B cell (primary cell): ENCODE data around the gene LYST. TPM values are rescaled to one million over a fixed set of nuclear protein-coding genes. Genes with fewer than 3 reads are reported as not detected.

Source experiments
- ATAC-seq: fragments of 200-7000 bp; cut with Tn5 transposase; one replicate; pipeline ENCODE4 v1.10.0; 2021; ENCODE audit warnings: low read depth, mild to moderate bottlenecking, moderate number of reproducible peaks, moderate library complexity
- CTCF ChIA-PET: fragments of 350-600 bp; sonication (Branson Sonifier 250); formaldehyde crosslinking; loops from one replicate; lab custom pipeline; 2021; ENCODE audit warnings: antibody characterized with exemption, inconsistent platforms; lab: Charles Lee
- POLR2A ChIA-PET: fragments of 350-600 bp; sonication (Branson Sonifier 250); formaldehyde crosslinking; loops from one replicate; lab custom pipeline; 2021; ENCODE audit warnings: antibody characterized with exemption; lab: Charles Lee
- DNase-seq: peaks from one replicate; pipeline ENCODE4 v3.0.0; 2013
- H2AFZ ChIP-seq: 2 replicates; pipeline ENCODE4 v1.6.1; 2012; ENCODE audit warnings: mild to moderate bottlenecking, low read depth, low read length; ENCODE audit not compliant: insufficient read depth, poor library complexity, severe bottlenecking
- H3K27ac ChIP-seq, 2 donors: 1 replicate in 1 of 2; 2 replicates in 1 of 2; pipeline ENCODE4 v1.5.1; 2012 to 2013; ENCODE audit warnings: low read length in 2 of 2, mild to moderate bottlenecking in 2 of 2, moderate library complexity in 1 of 2
- H3K27me3 ChIP-seq, 4 experiments: fragments of 200-600 bp in 1 of 4; sonication (generic) in 1 of 4; replicated peaks in 1 of 4; 1 replicate in 2 of 4; 2 replicates in 2 of 4; pipeline versions ENCODE4 v1.6.1 to v1.7.0; 2013 to 2016; ENCODE audit warnings: low read length in 3 of 4, mild to moderate bottlenecking in 2 of 4, mixed read lengths in 1 of 4, moderate library complexity in 1 of 4; ENCODE audit not compliant: insufficient read depth in 4 of 4, control insufficient read depth in 3 of 4; ENCODE audit errors: control extremely low read depth in 1 of 4
- H3K36me3 ChIP-seq, 2 experiments: replicated peaks in 1 of 2; 1 replicate in 1 of 2; 2 replicates in 1 of 2; pipeline versions ENCODE4 v1.6.1 to v1.7.1; 2013; ENCODE audit warnings: low read length in 1 of 2; ENCODE audit not compliant: insufficient read depth in 2 of 2, control insufficient read depth in 1 of 2; ENCODE audit errors: control extremely low read depth in 1 of 2, extremely low read depth in 1 of 2
- H3K4me1 ChIP-seq, 2 donors: fragments of 200-600 bp in 1 of 2; sonication (generic) in 1 of 2; 1 replicate in 1 of 2; 2 replicates in 1 of 2; pipeline versions ENCODE4 v1.5.1 to v1.6.1; 2013 to 2017; ENCODE audit warnings: low read length in 2 of 2; ENCODE audit not compliant: control insufficient read depth in 2 of 2, insufficient read depth in 2 of 2
- H3K4me2 ChIP-seq: replicated peaks from 2 replicates; pipeline ENCODE3; 2012; ENCODE audit warnings: mild to moderate bottlenecking, low read depth, low read length; ENCODE audit not compliant: poor library complexity, severe bottlenecking
- H3K4me3 ChIP-seq, 5 experiments: fragments of 200-600 bp in 1 of 5; sonication (generic) in 1 of 5; 1 replicate in 3 of 5; 2 replicates in 2 of 5; pipeline versions ENCODE4 v1.5.1 to v1.7.0; 2011 to 2016; ENCODE audit warnings: low read length in 4 of 5, mild to moderate bottlenecking in 4 of 5, low read depth in 2 of 5, control low read depth in 1 of 5, moderate library complexity in 1 of 5; ENCODE audit not compliant: insufficient read depth in 1 of 5; ENCODE audit errors: control extremely low read depth in 1 of 5, extremely low read depth in 1 of 5
- H3K79me2 ChIP-seq: fragments of 200-600 bp; sonication (generic); one replicate; pipeline ENCODE4 v1.6.0; 2016; ENCODE audit warnings: low read length; ENCODE audit not compliant: control insufficient read depth, insufficient read depth
- H3K9ac ChIP-seq: fragments of 200-600 bp; sonication (generic); 2 replicates; pipeline ENCODE4 v1.6.1; 2017; ENCODE audit warnings: mild to moderate bottlenecking, low read length, moderate library complexity
- H3K9me3 ChIP-seq, 3 donors: one replicate each; pipeline versions ENCODE4 v1.6.1 to v1.7.1; 2013; ENCODE audit warnings: low read length in 2 of 3; ENCODE audit not compliant: control insufficient read depth in 2 of 3, insufficient read depth in 1 of 3; ENCODE audit errors: control extremely low read depth in 1 of 3
- H4K20me1 ChIP-seq: 2 replicates; pipeline ENCODE4 v1.6.0; 2012; ENCODE audit warnings: mild to moderate bottlenecking, low read length; ENCODE audit not compliant: insufficient read depth, control insufficient read depth, poor library complexity, severe bottlenecking
- H3K27ac Mint-ChIP-seq: one replicate; pipeline ENCODE4 v1.8.0; 2021; ENCODE audit warnings: mixed read lengths
- H3K27me3 Mint-ChIP-seq: one replicate; pipeline ENCODE4 v1.8.0; 2021; ENCODE audit warnings: mixed read lengths
- H3K4me1 Mint-ChIP-seq: one replicate; pipeline ENCODE4 v1.8.0; 2021; ENCODE audit warnings: mixed read lengths
- H3K4me3 Mint-ChIP-seq: one replicate; pipeline ENCODE4 v1.8.0; 2021; ENCODE audit warnings: mixed read lengths
- H3K9me3 Mint-ChIP-seq: one replicate; pipeline ENCODE4 v1.8.0; 2022; ENCODE audit warnings: mixed read lengths; ENCODE audit not compliant: insufficient read depth
- EZH2 ChIP-seq: IDR thresholded peaks from 2 replicates; pipeline ENCODE4 v1.6.1; 2012; ENCODE audit warnings: borderline replicate concordance, low read depth, mild to moderate bottlenecking, moderate library complexity, low read length; ENCODE audit not compliant: insufficient read depth, poor library complexity, severe bottlenecking
- WGBS: methylation state at CpG from one replicate; pipeline ENCODE4 v1.1.5; 2013; ENCODE audit warnings: missing lambda C conversion rate; ENCODE audit not compliant: insufficient coverage; 5-methylcytosine and 5-hydroxymethylcytosine counted together
- intact Hi-C: fragments of 100-400 bp; cut with micrococcal nuclease; formaldehyde crosslinking; loops from one replicate; pipeline ENCODE4 v1.10.0; 2022
- polyA plus RNA-seq: library from polyadenylated mRNA; depleted of rRNA; stranded (reverse); fragments of >200 nt; gene quantifications from 2 replicates; pipeline ENCODE4 v1.2.3, GENCODE V29; 2012
- total RNA-seq, 2 donors: library from RNA; stranded (reverse); fragments of 120-200 nt in 1 of 2; gene quantifications; 1 replicate in 1 of 2; 2 replicates in 1 of 2; pipeline versions ENCODE4 v1.2.3 to v1.2.4, GENCODE V29; 2013 to 2022
- TF ChIP-seq, protein P1 (sequence below): fragments of 200-600 bp; IDR thresholded peaks from one replicate; pipeline ENCODE4 v1.8.0; 2022; ENCODE audit warnings: antibody characterized with exemption, mild to moderate bottlenecking

The LYST gene
- total and polyA plus RNA-seq, 2 donors (not counting 1 experiment from before 2014, with no cell fraction given): 50.4 to 120 TPM

DNA sequence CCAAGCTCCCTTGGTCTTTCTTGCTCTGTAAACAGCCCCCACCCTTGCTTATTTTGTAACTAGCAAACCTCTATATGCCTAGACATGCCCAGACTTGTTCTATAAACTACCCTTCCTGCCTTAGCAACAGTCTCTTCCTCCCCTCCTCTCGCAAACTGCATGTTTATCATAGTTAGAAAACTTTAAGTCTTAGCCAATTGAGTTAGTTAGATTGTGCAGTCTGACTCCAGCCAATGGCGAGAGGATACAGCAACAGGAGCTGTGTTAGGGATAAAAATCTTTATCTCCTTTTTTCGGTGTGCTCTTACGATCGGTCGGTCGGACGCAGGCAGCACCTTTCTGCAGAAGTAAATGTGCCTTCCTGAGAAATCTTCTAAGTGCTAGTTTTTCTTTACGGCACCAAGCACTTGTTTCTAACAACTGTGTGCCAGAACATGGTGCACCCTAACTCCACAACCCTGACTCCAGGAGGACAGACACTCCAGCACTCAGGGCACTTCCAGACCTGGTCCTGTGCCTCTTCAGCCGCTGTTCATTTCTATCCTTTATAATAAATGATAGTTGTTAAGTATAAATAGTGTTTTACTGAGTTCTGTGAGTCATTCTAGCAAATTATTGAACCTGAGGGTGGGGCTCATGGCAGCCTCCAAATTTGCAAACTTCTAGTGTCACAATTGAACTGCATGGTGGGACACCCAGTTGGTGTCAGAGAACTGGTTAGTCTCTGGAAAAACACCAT lies 191.4 kb downstream of the LYST start:
- H3K79me2 ChIP-seq: no peaks in the 10 kb centered on the region
- intact Hi-C loops: no loop called here
- H3K9me3 ChIP-seq: peaks cover 13 to 29% (median 22%) of the 10 kb centered on the region in 3 donors
- no peak for ATAC-seq
- no peaks in the 10 kb centered on the region for H3K4me1 Mint-ChIP-seq
- H3K36me3 ChIP-seq: peaks cover 24 to 79% of the 10 kb centered on the region in 2 experiments
- H3K9ac ChIP-seq: no peak overlapping the region
- WGBS: 100% methylated on average over 8 of the region's 10 CpGs
- no peak overlapping the region for H3K4me2 ChIP-seq
- H3K9me3 Mint-ChIP-seq: peaks cover 30% of the 10 kb centered on the region
- no peak overlapping the region for H3K4me3 Mint-ChIP-seq
- no peak overlapping the region for H3K4me3 ChIP-seq
- H3K4me1 ChIP-seq: no peaks in the 10 kb centered on the region
- POLR2A ChIA-PET: no interaction called here
- no peak overlapping the region for H3K27ac ChIP-seq
- no peak for TF ChIP-seq EZH2
- TF ChIP-seq, protein P1, sequence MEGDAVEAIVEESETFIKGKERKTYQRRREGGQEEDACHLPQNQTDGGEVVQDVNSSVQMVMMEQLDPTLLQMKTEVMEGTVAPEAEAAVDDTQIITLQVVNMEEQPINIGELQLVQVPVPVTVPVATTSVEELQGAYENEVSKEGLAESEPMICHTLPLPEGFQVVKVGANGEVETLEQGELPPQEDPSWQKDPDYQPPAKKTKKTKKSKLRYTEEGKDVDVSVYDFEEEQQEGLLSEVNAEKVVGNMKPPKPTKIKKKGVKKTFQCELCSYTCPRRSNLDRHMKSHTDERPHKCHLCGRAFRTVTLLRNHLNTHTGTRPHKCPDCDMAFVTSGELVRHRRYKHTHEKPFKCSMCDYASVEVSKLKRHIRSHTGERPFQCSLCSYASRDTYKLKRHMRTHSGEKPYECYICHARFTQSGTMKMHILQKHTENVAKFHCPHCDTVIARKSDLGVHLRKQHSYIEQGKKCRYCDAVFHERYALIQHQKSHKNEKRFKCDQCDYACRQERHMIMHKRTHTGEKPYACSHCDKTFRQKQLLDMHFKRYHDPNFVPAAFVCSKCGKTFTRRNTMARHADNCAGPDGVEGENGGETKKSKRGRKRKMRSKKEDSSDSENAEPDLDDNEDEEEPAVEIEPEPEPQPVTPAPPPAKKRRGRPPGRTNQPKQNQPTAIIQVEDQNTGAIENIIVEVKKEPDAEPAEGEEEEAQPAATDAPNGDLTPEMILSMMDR: no peak
- no peaks in the 10 kb centered on the region for H3K27me3 ChIP-seq
- H2AFZ ChIP-seq: no peak overlapping the region
- no peak overlapping the region for H3K27ac Mint-ChIP-seq
- no peak for DNase-seq
- H4K20me1 ChIP-seq: no peaks in the 10 kb centered on the region
- no peaks in the 10 kb centered on the region for H3K27me3 Mint-ChIP-seq
- CTCF ChIA-PET: interaction anchor here (0.6 kb wide), 1 partner anchor 108 kb away, joined by 3 read pairs; no protein-coding TSS in a partner anchor

- DNase-seq: no peak
- Histone ChIP-seq H3K27ac (no peak overlapping the region), H3K79me2 (no peaks in the 10 kb centered on the region), H3K9ac (no peak overlapping the region), H3K36me3 (peaks cover 29 to 80% of the 10 kb centered on the region in 2 experiments), H3K27me3 (no peaks in the 10 kb centered on the region), H3K4me1 (no peaks in the 10 kb centered on the region), H3K9me3 (peaks cover 14 to 38% (median 33%) of the 10 kb centered on the region in 3 donors), H3K4me3 (no peak overlapping the region), H4K20me1 (no peaks in the 10 kb centered on the region), H2AFZ (no peak overlapping the region), H3K4me2 (no peak overlapping the region)
- ChIA-PET POLR2A (no interaction called here), CTCF (no interaction called here)
- Mint-ChIP-seq H3K4me1 (no peaks in the 10 kb centered on the region), H3K9me3 (peaks cover 37% of the 10 kb centered on the region), H3K27ac (no peak overlapping the region), H3K4me3 (no peak overlapping the region), H3K27me3 (no peaks in the 10 kb centered on the region)
- 72% methylated on average over 4 of the region's 7 CpGs for WGBS
- TF ChIP-seq EZH2: no peak
- TF ChIP-seq, protein P1: no peak
- no peak for ATAC-seq
- intact Hi-C loops: no loop called here
Measured at GRCh38 chr1:235673981-235674380, 192.7 kb downstream of the LYST start.
